Right forelimb (tissue), 1 donor: Measurements from ENCODE around the gene SRC.
"Not testable (repeated sequence)": the region's sequence is repeated elsewhere in the genome, so short reads cannot be mapped to it uniquely, and the experiment has no call there.

Experiments
- DNase-seq: peaks from one replicate; pipeline ENCODE4 v3.0.0-alpha.2; 2018

Gene SRC

GRCh38 chr20:37337208-37337991, 8.5 kb upstream of the SRC start:
- no peak for DNase-seq

GRCh38 chr20:37338380-37338779, 7.6 kb upstream of the SRC start:
- DNase-seq: not testable (repeated sequence)

GRCh38 chr20:37339208-37339607, 6.7 kb upstream of the SRC start:
- no peak for DNase-seq

GRCh38 chr20:37339764-37340109, 6.2 kb upstream of the SRC start:
- DNase-seq: not testable (repeated sequence)

- no peak for DNase-seq
These were observed 4.9 kb upstream of the SRC start for GRCh38 chr20:37340998-37341397.

GRCh38 chr20:37341632-37342031, 4.3 kb upstream of the SRC start:
- DNase-seq: no peak

GRCh38 chr20:37342231-37343177, 3.4 kb upstream of the SRC start:
- no peak for DNase-seq

GRCh38 chr20:37343212-37343993, 2.5 kb upstream of the SRC start:
- DNase-seq: no peak

GRCh38 chr20:37343994-37344355, 2.0 kb upstream of the SRC start:
- no peak for DNase-seq

- no peak for DNase-seq
These were observed 1.2 kb upstream of the SRC start for GRCh38 chr20:37344506-37345338.

GRCh38 chr20:37346236-37346534, 245 bp downstream of the SRC start:
- DNase-seq: no peak

- no peak for DNase-seq
These were observed 801 bp downstream of the SRC start for GRCh38 chr20:37346535-37347346.

GRCh38 chr20:37347347-37347823, 1.4 kb downstream of the SRC start:
- no peak for DNase-seq

GRCh38 chr20:37347891-37348791, 2.2 kb downstream of the SRC start:
- DNase-seq: no peak

GRCh38 chr20:37348792-37349516, 3.0 kb downstream of the SRC start:
- DNase-seq: no peak

- no peak for DNase-seq
These were observed 3.9 kb downstream of the SRC start for GRCh38 chr20:37349517-37350491.

- no peak for DNase-seq
These were observed 5.0 kb downstream of the SRC start for GRCh38 chr20:37350649-37351574.
